ENCODE measurements around the gene EYS.

GRCh38 chr6:64553249-64553786 is 1153.7 kb downstream of the EYS start:
- TF ChIP-seq CTCF (IDR thresholded peaks at IDR 0.05) (no peak), POLR2A (IDR thresholded peaks at IDR 0.05; ENCODE audit: low read depth) (no peak)
